SK-N-SH (cell line): ENCODE data around the gene RNF187. TPM values are rescaled to one million over a fixed set of nuclear protein-coding genes. Genes with fewer than 3 reads are reported as not detected.

ENCODE experiments used
- CTCF ChIA-PET: fragments of 300-600, 350-600 bp; formaldehyde crosslinking; extraction: SDS; loops from one replicate; lab custom pipeline; 2021; lab: Yijun Ruan, JAX
- POLR2A ChIA-PET: fragments of 350-600 bp; sonication (Branson Sonifier 250); formaldehyde crosslinking; extraction: SDS; loops from one replicate; lab custom pipeline; 2020; ENCODE audit warnings: antibody characterized with exemption, inconsistent platforms; lab: Yijun Ruan, JAX
- DNase-seq: peaks from one replicate; pipeline ENCODE4 v3.0.0; 2012
- H2AFZ ChIP-seq: fragments of 200-600 bp; sonication (generic); 2 replicates; pipeline ENCODE4 v1.8.1; 2016; ENCODE audit warnings: antibody characterized with exemption, mild to moderate bottlenecking, low read depth
- H3F3A ChIP-seq: fragments of 200-600 bp; sonication (generic); replicated peaks from 2 replicates; pipeline ENCODE3; 2016; ENCODE audit warnings: antibody characterized with exemption, mild to moderate bottlenecking; ENCODE audit not compliant: insufficient read depth
- H3K27ac ChIP-seq, 2 experiments: fragments of 200-500 bp in 1 of 2; fragments of 200-600 bp in 1 of 2; sonication (Bioruptor generic) in 1 of 2; sonication (generic), shearing (Covaris generic) in 1 of 2; 2 replicates each; pipeline versions ENCODE4 v1.5.1 to v1.6.1; 2014 to 2016; ENCODE audit warnings: low read depth in 2 of 2, inconsistent platforms in 1 of 2, low read length in 1 of 2, mild to moderate bottlenecking in 1 of 2, mixed read lengths in 1 of 2
- H3K27me3 ChIP-seq: fragments of 200-600 bp; sonication (generic), shearing (Covaris generic); 2 replicates; pipeline ENCODE4 v1.6.1; 2016; ENCODE audit warnings: mixed run types; ENCODE audit not compliant: insufficient read depth
- H3K36me3 ChIP-seq, 2 experiments: fragments of 200-500 bp in 1 of 2; fragments of 200-600 bp in 1 of 2; sonication (Bioruptor generic) in 1 of 2; sonication (generic) in 1 of 2; replicated peaks in 1 of 2; 2 replicates each; pipeline versions ENCODE3 to v1.5.1; 2014 to 2016; ENCODE audit warnings: low read length in 1 of 2, mild to moderate bottlenecking in 1 of 2; ENCODE audit not compliant: insufficient read depth in 2 of 2, control insufficient read depth in 1 of 2
- H3K4me1 ChIP-seq, 2 experiments: fragments of 200-500 bp in 1 of 2; fragments of 200-600 bp in 1 of 2; sonication (Bioruptor generic) in 1 of 2; sonication (generic), shearing (Covaris generic) in 1 of 2; 2 replicates each; pipeline versions ENCODE4 v1.5.1 to v1.6.1; 2014 to 2016; ENCODE audit warnings: low read depth in 1 of 2, low read length in 1 of 2, mixed run types in 1 of 2; ENCODE audit not compliant: insufficient read depth in 2 of 2, control insufficient read depth in 1 of 2
- H3K4me2 ChIP-seq: fragments of 200-600 bp; sonication (generic), shearing (Covaris generic); 2 replicates; pipeline ENCODE4 v1.6.1; 2017; ENCODE audit warnings: mixed run types
- H3K4me3 ChIP-seq, 2 experiments: fragments of 200-500 bp in 1 of 2; fragments of 200-600 bp in 1 of 2; sonication (Bioruptor generic) in 1 of 2; sonication (generic), shearing (Covaris generic) in 1 of 2; 2 replicates each; pipeline versions ENCODE4 v1.5.1 to v1.8.1; 2014 to 2016; ENCODE audit warnings: low read depth in 2 of 2, inconsistent platforms in 1 of 2, low read length in 1 of 2, mild to moderate bottlenecking in 1 of 2, mixed read lengths in 1 of 2, moderate library complexity in 1 of 2
- H3K79me2 ChIP-seq: fragments of 200-600 bp; sonication (generic); 2 replicates; pipeline ENCODE4 v1.8.1; 2017; ENCODE audit warnings: mild to moderate bottlenecking; ENCODE audit not compliant: insufficient read depth
- H3K9ac ChIP-seq: fragments of 200-600 bp; sonication (generic); 2 replicates; pipeline ENCODE4 v1.6.1; 2017; ENCODE audit warnings: mixed run types
- H3K9me2 ChIP-seq: fragments of 200-600 bp; sonication (generic); 2 replicates; pipeline ENCODE4 v1.6.1; 2017; ENCODE audit warnings: mixed run types
- H3K9me3 ChIP-seq: fragments of 200-600 bp; sonication (generic); 2 replicates; pipeline ENCODE4 v1.6.1; 2017; ENCODE audit warnings: mixed run types, mild to moderate bottlenecking, moderate library complexity
- H4K20me1 ChIP-seq: fragments of 200-600 bp; sonication (generic); 2 replicates; pipeline ENCODE4 v1.6.1; 2017; ENCODE audit warnings: mild to moderate bottlenecking, mixed run types; ENCODE audit not compliant: insufficient read depth
- CHD2 ChIP-seq: fragments of 150-350 bp; IDR thresholded peaks from 2 replicates; pipeline ENCODE4 v1.6.1; 2018; ENCODE audit warnings: low read length; ENCODE audit not compliant: partially characterized antibody
- CTCF ChIP-seq: fragments of 200-600 bp; sonication (generic); IDR thresholded peaks from 2 replicates; pipeline ENCODE4 v1.6.1; 2017; ENCODE audit warnings: antibody characterized with exemption, mild to moderate bottlenecking, moderate library complexity
- ELF1 ChIP-seq: IDR thresholded peaks from 2 replicates; pipeline ENCODE4 v1.4.0; 2012
- FOXM1 ChIP-seq: IDR thresholded peaks from 2 replicates; pipeline ENCODE4 v1.4.0; 2012; ENCODE audit warnings: low read depth, mild to moderate bottlenecking
- GABPA ChIP-seq: IDR thresholded peaks from 2 replicates; pipeline ENCODE4 v1.4.0; 2012; ENCODE audit warnings: low read depth, mild to moderate bottlenecking
- IRF3 ChIP-seq: fragments of 150-350 bp; IDR thresholded peaks from 2 replicates; pipeline ENCODE4 v1.6.1; 2016; ENCODE audit warnings: mild to moderate bottlenecking, low read depth, low read length
- JUND ChIP-seq: IDR thresholded peaks from 2 replicates; pipeline ENCODE4 v1.4.0; 2012
- MXI1 ChIP-seq: IDR thresholded peaks from 2 replicates; pipeline ENCODE4 v1.6.1; 2012; ENCODE audit warnings: mild to moderate bottlenecking, low read depth, low read length, improper control_type of control experiment
- NFIC ChIP-seq: IDR thresholded peaks from 2 replicates; pipeline ENCODE4 v1.4.0; 2012; ENCODE audit warnings: borderline replicate concordance
- NRF1 ChIP-seq: IDR thresholded peaks from 2 replicates; pipeline ENCODE4 v1.6.1; 2012; ENCODE audit warnings: low read depth, mild to moderate bottlenecking, low read length
- PBX3 ChIP-seq: IDR thresholded peaks from 2 replicates; pipeline ENCODE4; 2012
- POLR2AphosphoS5 ChIP-seq: IDR thresholded peaks from 2 replicates; pipeline ENCODE4 v1.6.1; 2012; ENCODE audit warnings: low read depth, low read length
- RAD21 ChIP-seq: IDR thresholded peaks from 2 replicates; pipeline ENCODE4 v1.6.1; 2012; ENCODE audit warnings: mild to moderate bottlenecking, low read length
- RCOR1 ChIP-seq: fragments of 150-350 bp; IDR thresholded peaks from 2 replicates; pipeline ENCODE4 v1.6.1; 2017; ENCODE audit warnings: antibody characterized with exemption, low read length
- RFX5 ChIP-seq: IDR thresholded peaks from 2 replicates; pipeline ENCODE4 v1.6.1; 2012; ENCODE audit warnings: mild to moderate bottlenecking, improper control_type of control experiment, low read length
- SIN3A ChIP-seq: IDR thresholded peaks from 2 replicates; pipeline ENCODE4 v1.6.1; 2012; ENCODE audit warnings: low read depth, mild to moderate bottlenecking, low read length, moderate library complexity, borderline replicate concordance
- SMC3 ChIP-seq: IDR thresholded peaks from 2 replicates; pipeline ENCODE4 v1.6.1; 2012; ENCODE audit warnings: low read depth, low read length, improper control_type of control experiment
- TAF1 ChIP-seq: IDR thresholded peaks from 2 replicates; pipeline ENCODE4 v1.6.1; 2012; ENCODE audit warnings: low read depth, mild to moderate bottlenecking, low read length, moderate library complexity, borderline replicate concordance
- USF2 ChIP-seq: fragments of 150-350 bp; IDR thresholded peaks from 2 replicates; pipeline ENCODE4 v1.6.1; 2017; ENCODE audit warnings: antibody characterized with exemption, low read length, low read depth, borderline replicate concordance
- YY1 ChIP-seq: IDR thresholded peaks from 2 replicates; pipeline ENCODE4 v1.4.0; 2012; ENCODE audit warnings: low read depth, mild to moderate bottlenecking
- WGBS: methylation state at CpG from one replicate; pipeline ENCODE4 v1.1.6; 2017; ENCODE audit warnings: low lambda C conversion rate; 5-methylcytosine and 5-hydroxymethylcytosine counted together
- polyA plus RNA-seq, 3 experiments: library from polyadenylated mRNA; depleted of rRNA; stranded (reverse); fragments of >200 nt; gene quantifications; 2 replicates each; pipeline ENCODE4 v1.2.3, GENCODE V29; 2012

RNF187 gene
- polyA plus RNA-seq, 1 of the 3 experiments (the other 2 are of a cell fraction) = 71.1 TPM

GRCh38 chr1:228453022-228453560 is 34.1 kb upstream of the RNF187 start:
- TF ChIP-seq ELF1 (no peak), YY1 (no peak), SMC3 (no peak), FOXM1 (no peak), CTCF (no peak), JUND (no peak), RFX5 (no peak), SIN3A (no peak), RCOR1 (no peak), USF2 (no peak), NRF1 (no peak), RAD21 (no peak), POLR2AphosphoS5 (no peak), TAF1 (no peak), PBX3 (no peak), MXI1 (no peak), GABPA (no peak), NFIC (no peak), IRF3 (no peak), CHD2 (no peak)
- no peak overlapping the region for H3K4me3 ChIP-seq
- 85% methylated on average over 8 of the region's 10 CpGs for WGBS
- H3K79me2 ChIP-seq = peaks cover 30% of the 10 kb centered on the region
- DNase-seq = no peak
- no peak overlapping the region for H3K9ac ChIP-seq
- no peaks in the 10 kb centered on the region for H3K9me3 ChIP-seq
- H3K27ac ChIP-seq = no peak overlapping the region
- H4K20me1 ChIP-seq = no peaks in the 10 kb centered on the region
- H3K9me2 ChIP-seq = no peaks in the 10 kb centered on the region
- no peak overlapping the region for H3K4me2 ChIP-seq
- ChIA-PET POLR2A (no interaction called here), CTCF (interaction anchor here (1.0 kb wide), 1 partner anchor 75 kb away, joined by 4 read pairs; no protein-coding TSS in a partner anchor)
- no peaks in the 10 kb centered on the region for H3K27me3 ChIP-seq
- peaks cover 0 to 16% of the 10 kb centered on the region in 2 experiments; a peak in 2 of 4 replicates for H3K4me1 ChIP-seq
- peaks cover 3 to 4% of the 10 kb centered on the region in 2 experiments for H3K36me3 ChIP-seq
- H3F3A ChIP-seq = peaks cover 9% of the 10 kb centered on the region
- H2AFZ ChIP-seq = no peak overlapping the region
